ENCODE data around the gene NR1D1. TPM values are rescaled to one million over a fixed set of nuclear protein-coding genes. Genes with fewer than 3 reads are reported as not detected.
A peak's percentile ranks its signal among the peaks of the same experiment; 100 is the strongest.

NR1D1 gene
- total RNA-seq, 2 donors from 2014 or later, result 8.3 to 9.9 TPM

DNA sequence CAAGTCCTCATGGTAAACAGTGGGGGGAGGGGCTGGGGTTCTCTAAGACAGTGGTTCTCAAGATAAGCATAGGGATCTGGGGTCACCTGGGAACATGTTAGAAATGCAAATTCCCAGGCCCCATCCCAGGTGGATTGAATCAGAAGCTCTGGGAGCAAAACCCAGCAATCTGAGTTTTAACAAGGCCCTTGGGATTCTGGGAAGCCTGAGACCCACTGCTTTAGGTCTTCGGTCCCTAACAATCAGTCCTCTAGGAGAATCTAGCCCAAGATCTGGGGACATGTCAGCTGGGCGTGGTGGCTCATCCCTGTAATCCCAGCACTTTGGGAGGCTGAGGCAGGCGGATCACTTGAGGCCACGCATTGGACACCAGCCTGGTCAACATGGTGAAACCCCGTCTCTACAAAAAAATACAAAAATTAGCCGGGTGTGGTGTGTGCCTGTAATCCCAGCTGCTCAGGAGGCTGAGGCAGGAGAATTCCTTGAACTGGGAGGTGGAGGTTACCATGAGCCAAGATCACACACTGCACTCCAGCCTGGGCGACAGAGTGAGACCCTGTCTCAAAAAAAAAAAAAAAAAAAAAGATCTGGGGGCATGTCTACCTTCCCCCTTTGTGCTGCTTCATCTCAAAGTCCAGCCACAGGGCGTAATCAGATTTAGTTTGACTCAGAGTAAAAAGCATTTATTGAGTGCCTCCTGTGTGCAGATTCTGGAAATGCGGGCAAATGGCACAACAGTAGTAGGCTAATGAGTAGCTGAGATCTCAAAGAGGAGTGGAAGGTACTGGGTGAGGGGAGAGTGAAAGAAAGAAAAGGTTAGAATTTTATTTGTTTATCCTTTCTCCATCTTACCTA lies 8.8 kb upstream of the NR1D1 start:
- H3K9me3 ChIP-seq, result no peaks in the 10 kb centered on the region
- no peak for DNase-seq (ENCODE audit: low spot score)
- TF ChIP-seq, protein P1, sequence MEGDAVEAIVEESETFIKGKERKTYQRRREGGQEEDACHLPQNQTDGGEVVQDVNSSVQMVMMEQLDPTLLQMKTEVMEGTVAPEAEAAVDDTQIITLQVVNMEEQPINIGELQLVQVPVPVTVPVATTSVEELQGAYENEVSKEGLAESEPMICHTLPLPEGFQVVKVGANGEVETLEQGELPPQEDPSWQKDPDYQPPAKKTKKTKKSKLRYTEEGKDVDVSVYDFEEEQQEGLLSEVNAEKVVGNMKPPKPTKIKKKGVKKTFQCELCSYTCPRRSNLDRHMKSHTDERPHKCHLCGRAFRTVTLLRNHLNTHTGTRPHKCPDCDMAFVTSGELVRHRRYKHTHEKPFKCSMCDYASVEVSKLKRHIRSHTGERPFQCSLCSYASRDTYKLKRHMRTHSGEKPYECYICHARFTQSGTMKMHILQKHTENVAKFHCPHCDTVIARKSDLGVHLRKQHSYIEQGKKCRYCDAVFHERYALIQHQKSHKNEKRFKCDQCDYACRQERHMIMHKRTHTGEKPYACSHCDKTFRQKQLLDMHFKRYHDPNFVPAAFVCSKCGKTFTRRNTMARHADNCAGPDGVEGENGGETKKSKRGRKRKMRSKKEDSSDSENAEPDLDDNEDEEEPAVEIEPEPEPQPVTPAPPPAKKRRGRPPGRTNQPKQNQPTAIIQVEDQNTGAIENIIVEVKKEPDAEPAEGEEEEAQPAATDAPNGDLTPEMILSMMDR (IDR thresholded peaks at IDR 0.05), result no peak
- no peaks in the 10 kb centered on the region for H3K36me3 ChIP-seq
- no peak overlapping the region for H3K4me3 ChIP-seq
- peak overlapping the region; percentile 90 to 97 for H3K27ac ChIP-seq
- H3K27me3 ChIP-seq, result no peaks in the 10 kb centered on the region
- peaks cover 0 to 91% of the 10 kb centered on the region in 2 donors for H3K4me1 ChIP-seq

DNA sequence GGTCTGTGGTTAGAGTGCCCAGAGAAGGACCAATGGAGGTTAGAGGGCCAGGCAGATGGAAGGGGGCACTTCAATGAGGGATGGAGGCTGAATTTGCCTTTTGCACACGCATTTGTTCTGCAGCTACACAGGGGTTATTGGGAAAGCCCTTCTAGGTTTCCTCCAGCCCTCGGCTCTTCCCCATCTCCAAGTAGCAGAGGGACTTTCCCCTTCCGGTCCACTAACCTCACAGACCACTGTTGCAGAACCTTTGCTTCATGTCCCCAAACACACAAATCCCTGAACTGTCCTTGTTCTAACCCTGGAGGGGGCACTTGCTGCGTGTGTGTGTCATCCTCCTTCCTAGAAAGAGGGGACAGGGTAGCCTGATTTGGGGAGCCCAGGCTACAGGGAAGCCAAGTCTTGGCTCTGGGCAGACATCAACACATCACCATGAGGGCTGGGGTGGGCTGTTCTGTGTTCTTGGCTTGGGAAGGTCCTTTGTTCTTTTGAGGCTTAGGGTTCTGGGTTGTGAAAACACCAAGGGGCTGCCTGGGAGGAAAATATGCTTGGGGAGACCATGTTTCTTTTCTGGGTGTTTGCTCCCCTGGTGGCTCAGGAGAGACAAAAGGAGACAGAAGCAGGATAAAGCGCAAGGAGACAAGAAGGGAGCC lies 7.3 kb upstream of the NR1D1 start:
- H3K27ac ChIP-seq, result peak overlapping the region; percentile 90 to 97
- peak overlapping the region in 1 of 2 donors; percentile 1 for H3K4me3 ChIP-seq
- no peak for DNase-seq (ENCODE audit: low spot score)
- H3K4me1 ChIP-seq, result peaks cover 0 to 92% of the 10 kb centered on the region in 2 donors
- TF ChIP-seq, protein P1 (IDR thresholded peaks at IDR 0.05), result no peak
- H3K36me3 ChIP-seq, result no peaks in the 10 kb centered on the region
- H3K27me3 ChIP-seq, result no peaks in the 10 kb centered on the region
- H3K9me3 ChIP-seq, result no peaks in the 10 kb centered on the region

DNA sequence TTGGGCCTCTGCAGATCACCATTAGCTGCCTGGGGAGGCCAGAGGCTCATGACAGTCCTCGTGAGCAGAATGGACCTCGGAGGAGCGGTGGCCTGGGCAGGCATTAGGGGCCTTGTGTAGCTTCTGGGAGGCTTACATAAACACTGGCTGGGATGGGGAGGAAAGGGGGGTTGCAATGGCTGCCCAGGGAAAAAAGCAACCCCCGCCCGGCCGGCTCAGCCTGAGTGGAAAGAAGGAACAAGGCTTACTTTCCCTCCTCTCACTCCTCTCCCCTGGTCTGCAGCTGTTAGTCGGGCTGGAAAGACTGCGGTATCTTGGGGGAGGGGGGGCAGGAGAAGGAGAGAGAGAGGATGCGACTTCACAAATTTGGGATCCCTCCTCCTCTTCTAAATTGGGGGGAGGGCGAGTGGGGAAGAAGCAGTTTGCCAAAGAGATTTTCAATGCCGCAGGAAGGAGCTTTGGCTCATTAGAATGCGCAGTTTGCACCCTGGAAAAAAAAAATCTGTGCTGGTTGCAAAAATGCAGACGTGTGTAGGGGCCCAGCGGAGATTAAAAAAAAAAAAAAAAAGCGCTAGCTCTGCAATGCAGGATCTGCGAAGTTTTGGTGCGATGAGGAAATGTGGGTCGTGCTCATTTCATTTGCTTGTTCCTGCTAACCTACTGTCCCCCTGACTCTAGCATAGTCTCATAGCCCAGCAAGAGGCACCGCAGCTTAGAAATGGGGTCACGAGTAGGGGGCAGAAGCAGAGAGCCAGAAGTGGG lies 6.6 kb upstream of the NR1D1 start:
- DNase-seq (ENCODE audit: low spot score), result no peak
- TF ChIP-seq, protein P1 (IDR thresholded peaks at IDR 0.05), result no peak
- Histone ChIP-seq H3K36me3 (no peaks in the 10 kb centered on the region), H3K27me3 (no peaks in the 10 kb centered on the region), H3K27ac (peak overlapping the region; percentile 90 to 97), H3K9me3 (no peaks in the 10 kb centered on the region), H3K4me3 (no peak overlapping the region), H3K4me1 (peaks cover 0 to 91% of the 10 kb centered on the region in 2 donors)

DNA sequence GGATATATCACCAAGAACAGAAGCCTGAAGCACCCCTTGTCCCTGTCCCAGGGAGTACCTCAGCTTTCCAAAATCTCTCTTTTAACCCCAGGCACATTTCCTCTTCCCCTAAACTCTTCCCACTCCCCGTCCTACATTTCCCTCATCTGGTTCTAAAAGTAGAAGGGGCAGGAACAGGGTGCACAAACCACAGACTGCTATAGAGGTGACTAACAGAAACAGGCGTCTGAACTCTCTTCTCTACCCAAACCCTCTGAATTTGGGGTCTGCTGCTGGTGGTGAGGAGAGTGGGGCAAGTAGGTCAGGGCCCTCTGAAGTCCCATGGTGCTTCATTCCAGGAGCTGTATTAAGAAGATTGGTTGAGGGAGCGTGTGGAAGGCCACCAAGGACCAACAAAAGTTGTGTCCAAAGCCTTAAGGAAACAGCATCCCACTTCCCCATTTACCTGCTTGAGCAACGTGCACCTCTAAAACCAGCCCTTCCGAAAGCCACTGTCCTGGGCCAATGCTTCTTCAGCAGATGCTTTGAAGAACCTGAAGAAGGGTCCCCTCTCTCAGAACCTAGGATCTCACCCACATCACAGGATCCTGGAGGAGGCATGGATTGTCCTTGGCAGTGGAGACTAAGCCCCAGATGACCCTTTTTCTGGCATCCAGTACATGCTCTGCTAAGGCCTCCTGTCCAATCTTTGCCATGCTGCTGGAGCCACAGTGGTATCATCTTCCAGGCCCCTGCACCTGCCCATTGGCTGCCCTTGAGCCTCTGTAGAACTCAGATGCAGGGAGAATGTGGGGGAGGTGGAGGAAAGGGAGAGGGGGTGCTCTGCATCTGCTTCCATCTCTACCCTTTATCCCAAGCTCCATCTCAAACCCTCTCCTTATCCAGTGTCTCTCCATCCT lies 5.7 kb upstream of the NR1D1 start:
- H3K27ac ChIP-seq, result peak overlapping the region; percentile 90 to 97
- DNase-seq (ENCODE audit: low spot score), result no peak
- TF ChIP-seq, protein P1 (IDR thresholded peaks at IDR 0.05), result no peak
- no peaks in the 10 kb centered on the region for H3K27me3 ChIP-seq
- H3K4me3 ChIP-seq, result no peak overlapping the region
- peaks cover 0 to 91% of the 10 kb centered on the region in 2 donors for H3K4me1 ChIP-seq
- H3K9me3 ChIP-seq, result no peaks in the 10 kb centered on the region
- H3K36me3 ChIP-seq, result no peaks in the 10 kb centered on the region
